HAP-1 (cell line): ENCODE data around the gene DNAJC10.
"Not testable (repeated sequence)": the region's sequence is repeated elsewhere in the genome, so short reads cannot be mapped to it uniquely, and the experiment has no call there.

Source experiments
- DNase-seq, 2 experiments: peaks; one replicate each; pipeline ENCODE4 v3.0.0-alpha.2; 2016 to 2020; ENCODE audit warnings: low spot score in 2 of 2
- H3K27me3 ChIP-seq: fragments of 250-450 bp; sonication (Bioruptor Pico); 2 replicates; pipeline ENCODE4 v1.5.1; 2020; ENCODE audit warnings: low read depth, mild to moderate bottlenecking, moderate library complexity
- H3K36me3 ChIP-seq: fragments of 250-450 bp; sonication (Bioruptor Pico); replicated peaks from 2 replicates; pipeline ENCODE4 v1.5.1; 2020; ENCODE audit warnings: mild to moderate bottlenecking
- H3K4me1 ChIP-seq: fragments of 250-450 bp; sonication (Bioruptor Pico); 2 replicates; pipeline ENCODE4 v1.5.1; 2020; ENCODE audit warnings: mild to moderate bottlenecking
- H3K4me3 ChIP-seq: fragments of 250-450 bp; sonication (Bioruptor Pico); 2 replicates; pipeline ENCODE4 v1.5.1; 2020; ENCODE audit warnings: mild to moderate bottlenecking, moderate library complexity
- H3K9me3 ChIP-seq: fragments of 250-450 bp; sonication (Bioruptor Pico); 2 replicates; pipeline ENCODE4 v1.5.1; 2020; ENCODE audit warnings: mild to moderate bottlenecking, moderate library complexity
- in situ Hi-C: fragments of 300-500 bp; cut with MboI; formaldehyde crosslinking; loops from 3 replicates; pipeline ENCODE4 v1.14.3; 2020; ENCODE audit warnings: low sequenced_read_pairs, inconsistent platforms, mixed read lengths

The DNAJC10 gene

DNA sequence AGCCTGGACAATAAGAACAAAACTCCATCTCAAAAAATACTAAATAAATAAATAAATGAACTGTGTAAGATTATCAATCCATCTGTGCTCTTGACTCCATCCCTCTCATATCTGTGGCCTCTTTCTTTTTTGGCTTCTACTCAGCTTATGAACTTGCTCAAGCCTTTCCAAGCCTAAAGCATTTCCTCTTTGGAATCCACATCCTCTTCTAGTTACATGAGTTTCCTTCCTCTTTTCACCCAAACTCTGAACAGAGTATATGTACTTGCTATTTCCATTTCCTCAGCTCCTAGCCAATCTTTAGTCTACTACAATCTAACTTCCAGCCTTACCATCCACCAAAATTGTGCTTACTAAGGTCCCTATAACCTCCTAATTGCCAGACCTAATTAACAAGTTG is 2.5 kb upstream of the DNAJC10 start:
- H3K9me3 ChIP-seq: no peaks in the 10 kb centered on the region
- H3K4me1 ChIP-seq: peaks cover 11% of the 10 kb centered on the region
- 0 out of 2 replicates have a peak, but pooled peaks cover 3% of the 10 kb centered on the region for H3K27me3 ChIP-seq
- in situ Hi-C loops: no loop called here
- H3K36me3 ChIP-seq: no peaks in the 10 kb centered on the region
- H3K4me3 ChIP-seq: no peak overlapping the region
- DNase-seq: no peak

- H3K4me1 ChIP-seq: peaks cover 11% of the 10 kb centered on the region
- H3K4me3 ChIP-seq: peak overlapping the region; percentile 84
- H3K27me3 ChIP-seq: 0 out of 2 replicates have a peak, but pooled peaks cover 3% of the 10 kb centered on the region
- DNase-seq: no peak
- H3K36me3 ChIP-seq: no peaks in the 10 kb centered on the region
- H3K9me3 ChIP-seq: no peaks in the 10 kb centered on the region
- in situ Hi-C loops: no loop called here
Measured at GRCh38 chr2:182715121-182715891, 751 bp upstream of the DNAJC10 start.

- peaks cover 12% of the 10 kb centered on the region; the same call in 1 of the 2 replicates for H3K36me3 ChIP-seq
- H3K27me3 ChIP-seq: 0 out of 2 replicates have a peak, but pooled peaks cover 3% of the 10 kb centered on the region
- H3K4me3 ChIP-seq: peak overlapping the region; percentile 84
- peaks cover 11% of the 10 kb centered on the region for H3K4me1 ChIP-seq
- no peaks in the 10 kb centered on the region for H3K9me3 ChIP-seq
- in situ Hi-C loops: no loop called here
- DNase-seq: peak in 1 of 2 experiments; percentile 22
Measured at GRCh38 chr2:182716650-182716979, 558 bp downstream of the DNAJC10 start.

DNA sequence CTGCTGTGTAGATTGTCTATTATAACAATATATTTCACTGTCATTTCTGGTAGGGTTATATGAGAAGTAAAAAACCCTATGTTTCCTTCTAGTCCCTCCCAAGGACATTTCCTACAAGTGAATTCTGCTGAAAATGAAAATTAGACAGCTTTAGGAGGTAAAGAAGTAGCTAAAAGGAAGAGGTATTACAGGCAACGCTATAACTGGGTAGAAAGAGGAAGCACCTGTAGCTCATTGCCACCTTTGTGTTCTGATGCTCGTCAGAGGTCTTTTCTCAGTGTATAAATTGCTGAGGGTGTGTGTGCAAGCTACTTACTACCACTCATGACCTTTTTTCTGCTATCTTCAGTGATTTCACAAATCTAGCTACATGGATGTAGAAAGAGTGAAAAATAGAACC is 1.4 kb downstream of the DNAJC10 start:
- in situ Hi-C loops: no loop called here
- Histone ChIP-seq H3K36me3 (peaks cover 12% of the 10 kb centered on the region; the same call in 1 of the 2 replicates), H3K4me3 (peak overlapping the region; percentile 84)

DNA sequence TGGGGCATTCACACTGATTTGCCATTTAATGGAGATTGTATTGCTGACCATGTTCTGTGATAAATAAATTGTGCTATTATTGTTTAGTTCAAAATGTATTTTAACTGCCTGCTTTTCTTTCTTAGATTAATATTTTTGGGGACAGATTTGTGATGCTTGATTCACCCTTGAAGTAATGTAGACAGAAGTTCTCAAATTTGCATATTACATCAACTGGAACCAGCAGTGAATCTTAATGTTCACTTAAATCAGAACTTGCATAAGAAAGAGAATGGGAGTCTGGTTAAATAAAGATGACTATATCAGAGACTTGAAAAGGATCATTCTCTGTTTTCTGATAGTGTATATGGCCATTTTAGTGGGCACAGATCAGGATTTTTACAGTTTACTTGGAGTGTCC is 1.8 kb downstream of the DNAJC10 start:
- Histone ChIP-seq H3K9me3 (no peaks in the 10 kb centered on the region), H3K27me3 (0 out of 2 replicates have a peak, but pooled peaks cover 3% of the 10 kb centered on the region), H3K4me3 (peak overlapping the region; percentile 84; the same call in 1 of the 2 replicates), H3K4me1 (peaks cover 11% of the 10 kb centered on the region), H3K36me3 (peaks cover 12% of the 10 kb centered on the region; the same call in 1 of the 2 replicates)
- DNase-seq: no peak
- in situ Hi-C loops: no loop called here

More for the DNA sequence above, 1.4 kb downstream of the DNAJC10 start:
- H3K9me3 ChIP-seq: no peaks in the 10 kb centered on the region
- 0 out of 2 replicates have a peak, but pooled peaks cover 3% of the 10 kb centered on the region for H3K27me3 ChIP-seq
- peaks cover 11% of the 10 kb centered on the region for H3K4me1 ChIP-seq
- no peak for DNase-seq

GRCh38 chr2:182718459-182718858 is 2.4 kb downstream of the DNAJC10 start:
- DNase-seq: no peak
- Histone ChIP-seq H3K27me3 (0 out of 2 replicates have a peak, but pooled peaks cover 3% of the 10 kb centered on the region), H3K4me1 (peaks cover 11% of the 10 kb centered on the region), H3K9me3 (no peaks in the 10 kb centered on the region), H3K4me3 (no peak overlapping the region), H3K36me3 (peaks cover 15% of the 10 kb centered on the region; the same call in 1 of the 2 replicates)
- in situ Hi-C loops: no loop called here

- DNase-seq, H3K4me3 ChIP-seq, H3K9me3 ChIP-seq, in situ Hi-C loops, H3K27me3 ChIP-seq: not testable (repeated sequence)
- H3K36me3 ChIP-seq: peaks cover 18% of the 10 kb centered on the region; the same call in 1 of the 2 replicates
- H3K4me1 ChIP-seq: peaks cover 11% of the 10 kb centered on the region
Measured at GRCh38 chr2:182719116-182719515, 3.1 kb downstream of the DNAJC10 start.

DNA sequence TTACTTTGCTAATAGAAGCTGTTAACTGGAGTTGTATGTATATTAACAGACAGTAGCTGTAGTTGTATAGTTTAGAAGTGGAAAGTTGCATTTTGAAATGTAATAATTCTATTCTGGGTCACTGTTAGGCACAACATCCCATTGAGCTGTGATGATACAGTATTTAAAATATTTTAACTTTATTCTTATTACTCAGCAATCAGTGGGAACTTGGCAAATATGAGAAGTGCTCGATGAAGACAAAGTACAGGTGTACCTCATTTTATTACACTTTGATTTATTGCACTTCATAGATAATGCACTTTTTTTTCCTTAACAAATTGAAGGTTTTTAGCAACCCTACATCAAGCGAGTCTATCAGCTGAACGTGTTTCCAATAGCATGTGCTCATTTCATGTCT is 8.6 kb downstream of the DNAJC10 start:
- in situ Hi-C loops: no loop called here

GRCh38 chr2:182726473-182726872 is 10.4 kb downstream of the DNAJC10 start:
- in situ Hi-C loops: no loop called here
- H3K36me3 ChIP-seq: peaks cover 21% of the 10 kb centered on the region

More for the DNA sequence above, 8.6 kb downstream of the DNAJC10 start:
- Histone ChIP-seq H3K36me3 (peaks cover 31% of the 10 kb centered on the region), H3K9me3 (no peaks in the 10 kb centered on the region), H3K4me3 (no peak overlapping the region), H3K4me1 (0 out of 2 replicates have a peak, but pooled peaks cover 2% of the 10 kb centered on the region), H3K27me3 (no peaks in the 10 kb centered on the region)
- DNase-seq: no peak

GRCh38 chr2:182728014-182728413 is 12.0 kb downstream of the DNAJC10 start:
- in situ Hi-C loops: no loop called here
- DNase-seq: no peak
- Histone ChIP-seq H3K4me1 (0 out of 2 replicates have a peak, but pooled peaks cover 2% of the 10 kb centered on the region), H3K9me3 (no peaks in the 10 kb centered on the region), H3K36me3 (peaks cover 20% of the 10 kb centered on the region), H3K4me3 (no peak overlapping the region), H3K27me3 (no peaks in the 10 kb centered on the region)

More at GRCh38 chr2:182726473-182726872, 10.4 kb downstream of the DNAJC10 start:
- Histone ChIP-seq H3K9me3 (no peaks in the 10 kb centered on the region), H3K4me1 (0 out of 2 replicates have a peak, but pooled peaks cover 2% of the 10 kb centered on the region), H3K27me3 (no peaks in the 10 kb centered on the region), H3K4me3 (no peak overlapping the region)
- no peak for DNase-seq

DNA sequence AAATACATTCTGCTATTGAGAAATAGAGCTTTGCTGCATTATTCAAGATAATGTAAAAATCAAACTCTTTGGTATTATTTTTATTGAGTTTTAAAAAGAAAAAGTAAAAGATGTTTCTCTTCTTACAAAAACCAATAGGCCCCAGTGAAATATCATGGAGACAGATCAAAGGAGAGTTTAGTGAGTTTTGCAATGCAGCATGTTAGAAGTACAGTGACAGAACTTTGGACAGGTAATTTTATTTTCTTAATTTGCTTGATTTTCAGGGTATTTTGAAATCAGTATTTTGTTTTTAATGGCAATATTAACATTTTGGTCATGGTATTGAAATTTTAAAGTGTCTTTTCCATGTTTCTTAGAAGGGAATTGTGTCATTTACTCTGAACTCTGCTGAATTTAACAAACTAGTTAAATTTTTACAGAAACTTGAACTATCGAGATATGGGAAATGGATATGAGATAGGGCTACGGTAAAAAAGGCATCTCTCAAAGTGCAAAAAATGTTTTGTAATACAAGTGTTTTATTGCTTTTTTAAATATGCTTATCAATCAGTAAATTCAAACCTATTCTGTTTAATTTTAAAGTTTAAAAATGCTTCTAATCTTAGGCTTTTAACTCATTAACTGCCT is 13.8 kb downstream of the DNAJC10 start:
- in situ Hi-C loops: no loop called here
- peaks cover 15% of the 10 kb centered on the region for H3K36me3 ChIP-seq
- H3K27me3 ChIP-seq: no peaks in the 10 kb centered on the region
- H3K4me3 ChIP-seq: no peak overlapping the region
- no peaks in the 10 kb centered on the region for H3K9me3 ChIP-seq
- DNase-seq: no peak
- H3K4me1 ChIP-seq: 0 out of 2 replicates have a peak, but pooled peaks cover 2% of the 10 kb centered on the region

DNA sequence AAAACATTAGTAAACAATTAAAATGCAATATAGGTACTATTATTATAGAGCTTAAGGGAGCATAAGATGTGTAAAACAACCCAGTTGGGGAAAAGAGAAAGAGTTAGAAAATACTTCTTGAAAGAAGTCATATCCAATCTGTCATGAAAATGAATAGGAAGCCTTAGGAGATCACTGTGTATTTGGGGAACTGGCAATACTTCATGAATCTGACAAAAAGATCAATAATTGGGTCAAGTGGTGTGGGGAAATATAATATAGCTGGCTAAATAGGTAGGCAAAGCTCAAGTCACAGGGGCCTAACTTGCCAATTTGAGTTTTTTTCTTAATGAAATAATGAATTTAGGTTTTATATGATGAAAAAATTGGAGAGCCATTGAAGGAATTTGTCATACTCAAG is 14.4 kb downstream of the DNAJC10 start:
- 0 out of 2 replicates have a peak, but pooled peaks cover 2% of the 10 kb centered on the region for H3K4me1 ChIP-seq
- H3K9me3 ChIP-seq: no peaks in the 10 kb centered on the region
- peaks cover 9% of the 10 kb centered on the region for H3K36me3 ChIP-seq
- DNase-seq: no peak
- H3K4me3 ChIP-seq: no peak overlapping the region
- no peaks in the 10 kb centered on the region for H3K27me3 ChIP-seq
- in situ Hi-C loops: no loop called here

- 0 out of 2 replicates have a peak, but pooled peaks cover 2% of the 10 kb centered on the region for H3K4me1 ChIP-seq
- H3K36me3 ChIP-seq: peaks cover 13% of the 10 kb centered on the region
- H3K9me3 ChIP-seq: no peaks in the 10 kb centered on the region
- DNase-seq: no peak
- in situ Hi-C loops: no loop called here
- no peaks in the 10 kb centered on the region for H3K27me3 ChIP-seq
- no peak overlapping the region for H3K4me3 ChIP-seq
Measured at GRCh38 chr2:182732736-182733135, 16.7 kb downstream of the DNAJC10 start.

GRCh38 chr2:182733572-182733971 is 17.5 kb downstream of the DNAJC10 start:
- Histone ChIP-seq H3K36me3 (peaks cover 13% of the 10 kb centered on the region), H3K4me1 (no peaks in the 10 kb centered on the region), H3K9me3 (no peaks in the 10 kb centered on the region), H3K27me3 (no peaks in the 10 kb centered on the region), H3K4me3 (no peak overlapping the region)
- DNase-seq: no peak
- in situ Hi-C loops: no loop called here
